PC-3 (cell line): ENCODE data around the gene ERFE. TPM values are rescaled to one million over a fixed set of nuclear protein-coding genes. Genes with fewer than 3 reads are reported as not detected.

Experiments
- ATAC-seq: fragments of 200-7000 bp; cut with Tn5 transposase; 2 replicates; pipeline ENCODE4 v1.9.1; 2020; ENCODE audit warnings: mild to moderate bottlenecking, moderate library complexity
- BruUV-seq: library from RNA; stranded (reverse); fragments of 400-500 nt; replicated peaks from 2 replicates; lab custom pipeline; 2021; lab: Mats Ljungman, UMichigan
- CTCF ChIA-PET: fragments of 300-600 bp; sonication (Branson Sonifier 250); formaldehyde crosslinking; loops from one replicate; lab custom pipeline; 2022; ENCODE audit warnings: antibody characterized with exemption; lab: Charles Lee
- POLR2A ChIA-PET: fragments of 300-600 bp; sonication (Branson Sonifier 250); formaldehyde crosslinking; loops from one replicate; lab custom pipeline; 2022; ENCODE audit warnings: antibody characterized with exemption; ENCODE audit not compliant: unreplicated experiment; lab: Charles Lee
- DNase-seq: peaks from one replicate; pipeline ENCODE4 v3.0.0-alpha.2; 2015
- H2AFZ ChIP-seq: fragments of 300-600 bp; sonication (generic); 2 replicates; pipeline ENCODE4 v1.6.0; 2016; ENCODE audit warnings: antibody characterized with exemption, low read length
- H3F3A ChIP-seq: fragments of 300-600 bp; sonication (generic); one replicate; pipeline ENCODE4 v1.6.0; 2017; ENCODE audit warnings: antibody characterized with exemption, low read length, control low read depth, mild to moderate bottlenecking; ENCODE audit not compliant: unreplicated experiment
- H3K27ac ChIP-seq: fragments of 300-600 bp; sonication (generic); 2 replicates; pipeline ENCODE4 v1.5.1; 2016; ENCODE audit warnings: mild to moderate bottlenecking, low read length
- H3K27me3 ChIP-seq: fragments of 300-600 bp; sonication (generic); 2 replicates; pipeline ENCODE4 v1.6.1; 2016; ENCODE audit warnings: low read length, mixed read lengths
- H3K36me3 ChIP-seq: fragments of 300-600 bp; sonication (generic); 2 replicates; pipeline ENCODE4 v1.6.1; 2016; ENCODE audit warnings: low read depth, mixed run types, low read length, mixed read lengths
- H3K4me1 ChIP-seq: fragments of 300-600 bp; sonication (generic); 2 replicates; pipeline ENCODE4 v1.5.1; 2016; ENCODE audit warnings: low read length; ENCODE audit not compliant: insufficient read depth
- H3K4me2 ChIP-seq: fragments of 300-600 bp; sonication (generic); 2 replicates; pipeline ENCODE4 v1.6.0; 2016; ENCODE audit warnings: low read length
- H3K4me3 ChIP-seq: fragments of 300-600 bp; sonication (generic); 2 replicates; pipeline ENCODE4 v1.5.1; 2016; ENCODE audit warnings: mild to moderate bottlenecking, low read length, mixed read lengths
- H3K79me2 ChIP-seq: fragments of 300-600 bp; sonication (generic); 2 replicates; pipeline ENCODE4 v1.6.1; 2017; ENCODE audit warnings: low read length, mixed read lengths
- H3K9ac ChIP-seq: fragments of 300-600 bp; sonication (generic); 2 replicates; pipeline ENCODE4 v1.6.0; 2016; ENCODE audit warnings: mild to moderate bottlenecking, low read length
- H3K9me2 ChIP-seq: fragments of 300-600 bp; sonication (generic); replicated peaks from 2 replicates; pipeline ENCODE4 v1.6.1; 2016; ENCODE audit warnings: mixed run types, low read length, mixed read lengths
- H3K9me3 ChIP-seq: fragments of 300-600 bp; sonication (generic); 2 replicates; pipeline ENCODE4 v1.6.1; 2016; ENCODE audit warnings: low read length, mixed read lengths
- H4K20me1 ChIP-seq: fragments of 300-600 bp; sonication (generic); 2 replicates; pipeline ENCODE4 v1.6.1; 2016; ENCODE audit warnings: low read length, mixed read lengths
- EZH2 ChIP-seq: fragments of 300-600 bp; sonication (generic); IDR thresholded peaks from one replicate; pipeline ENCODE4 v1.6.1; 2017; ENCODE audit warnings: antibody characterized with exemption, mild to moderate bottlenecking, low read length; ENCODE audit not compliant: unreplicated experiment
- EZH2phosphoT487 ChIP-seq: fragments of 300-600 bp; sonication (generic); IDR thresholded peaks from 2 replicates; pipeline ENCODE4 v1.6.1; 2018; ENCODE audit warnings: mild to moderate bottlenecking, antibody characterized with exemption, low read length, borderline replicate concordance
- intact Hi-C: fragments of 100-400 bp; cut with micrococcal nuclease; formaldehyde crosslinking; loops from 2 replicates; pipeline ENCODE4 v1.9.0; 2023
- total RNA-seq: library from RNA; depleted of rRNA; stranded (reverse); fragments of >200 nt; gene quantifications from 2 replicates; pipeline ENCODE4 v1.2.3, GENCODE V29; 2014
- TF ChIP-seq, protein P1 (sequence below): fragments of 300-600 bp; sonication (generic); conservative IDR thresholded peaks from 2 replicates; pipeline ENCODE4 v1.5.1; 2017; ENCODE audit warnings: antibody characterized with exemption, low read depth, mild to moderate bottlenecking, low read length

Gene ERFE
- total RNA-seq, 1 experiment from 2014 or later = 7.4 TPM

DNA sequence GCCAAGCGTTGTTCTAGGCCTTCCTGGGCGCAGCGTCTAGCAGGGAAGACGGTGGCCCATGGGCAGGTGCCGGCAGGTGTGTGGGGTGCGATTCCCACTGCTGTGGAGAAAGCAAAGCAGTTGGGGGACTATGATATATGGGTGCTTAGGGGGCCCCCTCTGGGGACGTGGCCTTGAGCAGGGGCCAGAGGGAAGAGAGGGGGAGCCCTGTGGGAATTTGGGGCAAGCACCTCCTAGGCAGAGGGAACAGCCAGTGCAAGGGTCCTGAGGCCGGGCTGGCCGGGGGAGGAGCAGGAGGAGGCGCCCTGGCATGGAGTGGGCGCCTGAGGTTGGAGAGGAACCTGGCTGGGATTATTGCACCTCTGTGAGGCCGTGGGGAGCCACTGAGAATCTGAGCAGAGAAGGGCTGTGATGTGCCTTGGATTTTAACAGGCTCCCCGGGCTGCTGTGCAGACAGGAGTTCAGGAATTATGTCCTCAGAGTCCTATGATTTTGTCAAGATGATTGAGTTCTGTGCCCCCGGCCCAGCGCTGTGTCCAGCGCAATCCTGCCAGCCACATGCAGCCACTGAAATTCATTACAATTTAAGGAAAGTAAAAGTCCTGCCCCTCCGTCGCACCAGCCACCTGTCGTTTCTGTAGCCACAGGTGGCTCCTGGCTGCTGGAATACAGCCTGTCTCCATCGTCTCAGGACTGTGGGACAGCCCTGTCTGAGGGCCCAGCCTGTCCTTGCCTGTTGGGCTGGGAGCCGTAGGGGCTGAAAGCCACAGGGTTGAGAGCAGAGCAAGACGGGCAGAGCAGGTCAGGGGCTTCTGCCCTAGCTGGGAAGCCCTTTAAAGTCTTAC, 29.4 kb upstream of the ERFE start:
- Histone ChIP-seq H3K9me2 (no peaks in the 10 kb centered on the region), H3K79me2 (no peaks in the 10 kb centered on the region), H3K4me1 (no peaks in the 10 kb centered on the region), H3K27me3 (no peaks in the 10 kb centered on the region), H3K9ac (no peak overlapping the region), H3K27ac (no peak overlapping the region), H3K9me3 (no peaks in the 10 kb centered on the region), H4K20me1 (no peaks in the 10 kb centered on the region), H3F3A (no peaks in the 10 kb centered on the region), H3K4me3 (no peak overlapping the region), H2AFZ (no peak overlapping the region), H3K4me2 (no peak overlapping the region), H3K36me3 (no peaks in the 10 kb centered on the region)
- ChIA-PET POLR2A (no interaction called here), CTCF (no interaction called here)
- intact Hi-C loops = no loop called here
- BruUV-seq = no TSS peak
- no peak for DNase-seq
- TF ChIP-seq EZH2 = no peak
- TF ChIP-seq, protein P1, sequence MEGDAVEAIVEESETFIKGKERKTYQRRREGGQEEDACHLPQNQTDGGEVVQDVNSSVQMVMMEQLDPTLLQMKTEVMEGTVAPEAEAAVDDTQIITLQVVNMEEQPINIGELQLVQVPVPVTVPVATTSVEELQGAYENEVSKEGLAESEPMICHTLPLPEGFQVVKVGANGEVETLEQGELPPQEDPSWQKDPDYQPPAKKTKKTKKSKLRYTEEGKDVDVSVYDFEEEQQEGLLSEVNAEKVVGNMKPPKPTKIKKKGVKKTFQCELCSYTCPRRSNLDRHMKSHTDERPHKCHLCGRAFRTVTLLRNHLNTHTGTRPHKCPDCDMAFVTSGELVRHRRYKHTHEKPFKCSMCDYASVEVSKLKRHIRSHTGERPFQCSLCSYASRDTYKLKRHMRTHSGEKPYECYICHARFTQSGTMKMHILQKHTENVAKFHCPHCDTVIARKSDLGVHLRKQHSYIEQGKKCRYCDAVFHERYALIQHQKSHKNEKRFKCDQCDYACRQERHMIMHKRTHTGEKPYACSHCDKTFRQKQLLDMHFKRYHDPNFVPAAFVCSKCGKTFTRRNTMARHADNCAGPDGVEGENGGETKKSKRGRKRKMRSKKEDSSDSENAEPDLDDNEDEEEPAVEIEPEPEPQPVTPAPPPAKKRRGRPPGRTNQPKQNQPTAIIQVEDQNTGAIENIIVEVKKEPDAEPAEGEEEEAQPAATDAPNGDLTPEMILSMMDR = no peak
- ATAC-seq = no peak

DNA sequence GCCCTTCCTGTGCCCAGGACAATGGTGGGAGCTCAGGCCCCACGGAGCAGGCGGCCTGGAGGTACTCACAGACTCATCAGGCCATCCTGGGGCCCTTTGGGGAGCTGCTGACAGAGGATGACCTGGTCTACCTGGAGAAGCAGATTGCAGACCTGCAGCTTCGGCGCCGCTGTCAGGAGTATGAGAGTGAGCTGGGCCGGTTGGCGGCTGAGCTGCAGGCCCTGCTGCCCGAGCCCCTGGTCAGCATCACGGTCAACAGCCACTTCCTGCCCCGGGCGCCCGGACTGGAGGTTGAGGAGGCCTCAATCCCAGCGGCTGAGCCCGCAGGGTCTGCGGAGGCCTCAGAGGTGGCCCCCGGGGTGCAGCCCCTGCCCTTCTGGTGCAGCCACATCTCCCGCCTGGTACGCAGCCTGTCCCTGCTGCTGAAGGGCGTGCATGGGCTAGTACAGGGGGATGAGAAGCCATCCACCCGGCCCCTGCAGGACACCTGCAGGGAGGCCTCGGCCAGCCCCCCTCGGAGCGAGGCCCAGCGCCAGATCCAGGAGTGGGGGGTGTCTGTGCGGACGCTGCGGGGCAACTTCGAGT, 28.6 kb upstream of the ERFE start:
- ATAC-seq = no peak
- H2AFZ ChIP-seq = no peak overlapping the region
- no peaks in the 10 kb centered on the region for H4K20me1 ChIP-seq
- no peak for DNase-seq
- H3K36me3 ChIP-seq = no peaks in the 10 kb centered on the region
- ChIA-PET CTCF (no interaction called here), POLR2A (no interaction called here)
- H3K4me3 ChIP-seq = no peak overlapping the region
- no peak overlapping the region for H3K27ac ChIP-seq
- no TSS peak for BruUV-seq
- H3K79me2 ChIP-seq = no peaks in the 10 kb centered on the region
- intact Hi-C loops = no loop called here
- no peaks in the 10 kb centered on the region for H3K9me2 ChIP-seq
- no peak overlapping the region for H3K9ac ChIP-seq
- H3F3A ChIP-seq = no peaks in the 10 kb centered on the region
- H3K9me3 ChIP-seq = no peaks in the 10 kb centered on the region
- H3K4me2 ChIP-seq = no peak overlapping the region
- H3K27me3 ChIP-seq = no peaks in the 10 kb centered on the region
- H3K4me1 ChIP-seq = no peaks in the 10 kb centered on the region
- no peak for TF ChIP-seq EZH2
- TF ChIP-seq EZH2phosphoT487 = no peak
- TF ChIP-seq, protein P1 = no peak
